Testis (tissue), 3 donors: ENCODE measurements around the gene VAV2. TPM values are rescaled to one million over a fixed set of nuclear protein-coding genes. Genes with fewer than 3 reads are reported as not detected.

Experiments
- DNase-seq: peaks from one replicate; pipeline ENCODE4 v3.0.0-alpha.2; 2019
- H3K27ac ChIP-seq, 2 donors: fragments of 200-600 bp; sonication (generic); one replicate each; pipeline ENCODE4 v1.5.1; 2019
- H3K27me3 ChIP-seq: fragments of 200-600 bp; sonication (generic); one replicate; pipeline ENCODE4 v1.5.1; 2019
- H3K36me3 ChIP-seq: fragments of 200-600 bp; sonication (generic); one replicate; pipeline ENCODE4 v1.5.1; 2017; ENCODE audit warnings: low read depth; ENCODE audit errors: missing control alignments
- H3K4me1 ChIP-seq: fragments of 200-600 bp; sonication (generic); one replicate; pipeline ENCODE4 v1.5.1; 2019
- H3K4me3 ChIP-seq, 2 donors: fragments of 200-600 bp; sonication (generic); one replicate each; pipeline ENCODE4 v1.5.1; 2017 to 2019
- H3K9me3 ChIP-seq: fragments of 200-600 bp; sonication (generic); one replicate; pipeline ENCODE4 v1.5.1; 2017
- POLR2A ChIP-seq: fragments of 450-650 bp; IDR thresholded peaks from one replicate; pipeline ENCODE4 v1.6.1; 2017; ENCODE audit warnings: antibody characterized with exemption, mild to moderate bottlenecking, moderate library complexity
- WGBS, 2 donors: methylation state at CpG; one replicate each; pipeline ENCODE4 v1.1.5; 2018; 5-methylcytosine and 5-hydroxymethylcytosine counted together
- intact Hi-C: fragments of 100-400 bp; cut with DNase I; formaldehyde crosslinking; loops from one replicate; pipeline ENCODE4 v1.15.1; 2023; ENCODE audit warnings: low total_unique reads
- polyA plus RNA-seq: library from polyadenylated mRNA; stranded (reverse); fragments of 350-450 nt; fragmentation: Illumina TruSeq; extraction: RNeasy Lipid Tissue Mini Kit (QIAGEN cat#74804); gene quantifications from one replicate; pipeline ENCODE4 v1.2.3, GENCODE V29; 2014; ENCODE audit warnings: low read depth, low replicate concordance; ENCODE audit not compliant: insufficient read depth
- total RNA-seq, 2 donors: library from RNA; depleted of rRNA; stranded (reverse); fragments of >200 nt; gene quantifications; one replicate each; pipeline ENCODE4 v1.2.3, GENCODE V29; 2016
- TF ChIP-seq, protein P1 (sequence below), 3 experiments: fragments of 450-650 bp in 2 of 3; fragments of 200-600 bp in 1 of 3; sonication (generic) in 1 of 3; IDR thresholded peaks; one replicate each; pipeline ENCODE4 v1.5.1; 2016 to 2019; ENCODE audit warnings: antibody characterized with exemption in 3 of 3, mild to moderate bottlenecking in 2 of 3, moderate library complexity in 1 of 3

VAV2 gene
- total and polyA plus RNA-seq, 3 donors from 2014 or later, result 11.0 to 14.1 (median 12.2) TPM

DNA sequence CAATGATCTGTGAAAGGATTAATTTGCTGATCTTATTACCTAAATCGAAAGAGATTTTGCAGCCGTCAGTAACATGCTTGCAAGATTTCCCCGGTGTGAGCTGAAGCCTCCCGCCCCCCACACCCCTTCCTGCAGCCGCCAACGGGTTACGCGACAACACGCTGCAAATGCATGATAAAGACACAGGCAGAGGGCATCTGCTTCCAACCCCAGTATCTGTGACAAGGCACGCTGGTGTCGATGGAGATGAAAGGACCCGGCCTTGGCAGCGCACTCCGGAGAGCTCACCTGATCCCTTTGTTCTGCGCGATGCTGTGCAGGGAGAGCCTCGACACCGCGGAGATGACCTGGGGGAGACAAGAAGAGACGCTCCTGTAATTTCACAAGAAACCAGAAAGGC is 131.0 kb downstream of the VAV2 start:
- no peak for DNase-seq
- H3K27me3 ChIP-seq, result no peaks in the 10 kb centered on the region
- H3K4me3 ChIP-seq, result no peak overlapping the region
- no peak overlapping the region for H3K27ac ChIP-seq
- H3K36me3 ChIP-seq, result no peaks in the 10 kb centered on the region
- intact Hi-C loops, result no loop called here
- H3K9me3 ChIP-seq, result no peaks in the 10 kb centered on the region
- TF ChIP-seq, protein P1, sequence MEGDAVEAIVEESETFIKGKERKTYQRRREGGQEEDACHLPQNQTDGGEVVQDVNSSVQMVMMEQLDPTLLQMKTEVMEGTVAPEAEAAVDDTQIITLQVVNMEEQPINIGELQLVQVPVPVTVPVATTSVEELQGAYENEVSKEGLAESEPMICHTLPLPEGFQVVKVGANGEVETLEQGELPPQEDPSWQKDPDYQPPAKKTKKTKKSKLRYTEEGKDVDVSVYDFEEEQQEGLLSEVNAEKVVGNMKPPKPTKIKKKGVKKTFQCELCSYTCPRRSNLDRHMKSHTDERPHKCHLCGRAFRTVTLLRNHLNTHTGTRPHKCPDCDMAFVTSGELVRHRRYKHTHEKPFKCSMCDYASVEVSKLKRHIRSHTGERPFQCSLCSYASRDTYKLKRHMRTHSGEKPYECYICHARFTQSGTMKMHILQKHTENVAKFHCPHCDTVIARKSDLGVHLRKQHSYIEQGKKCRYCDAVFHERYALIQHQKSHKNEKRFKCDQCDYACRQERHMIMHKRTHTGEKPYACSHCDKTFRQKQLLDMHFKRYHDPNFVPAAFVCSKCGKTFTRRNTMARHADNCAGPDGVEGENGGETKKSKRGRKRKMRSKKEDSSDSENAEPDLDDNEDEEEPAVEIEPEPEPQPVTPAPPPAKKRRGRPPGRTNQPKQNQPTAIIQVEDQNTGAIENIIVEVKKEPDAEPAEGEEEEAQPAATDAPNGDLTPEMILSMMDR (IDR thresholded peaks at IDR 0.05), result no peak
- no peak for TF ChIP-seq POLR2A
- peaks cover 3% of the 10 kb centered on the region for H3K4me1 ChIP-seq
- WGBS, 2 donors, result 81 to 89% methylated on average over 20 of the region's 20 CpGs

DNA sequence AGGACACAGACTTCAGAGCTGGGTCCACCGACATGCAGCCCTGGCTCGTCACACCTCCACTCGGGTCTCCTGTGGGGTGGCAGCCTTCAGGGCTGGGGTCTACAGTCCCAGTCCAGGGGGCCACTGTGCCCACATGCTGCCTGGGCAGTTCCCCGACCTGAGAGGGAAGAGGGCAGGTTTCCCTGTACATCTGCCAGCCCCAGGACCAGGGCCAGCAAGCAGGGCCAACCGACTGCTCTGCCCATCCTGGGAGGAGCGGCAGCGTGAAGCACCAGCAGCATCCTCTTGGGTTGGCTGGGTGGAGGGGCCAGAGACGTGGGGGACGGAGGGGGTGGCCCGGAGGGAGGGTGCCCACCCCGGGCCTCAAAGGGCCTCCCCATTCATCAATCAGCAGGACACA is 133.4 kb downstream of the VAV2 start:
- H3K27ac ChIP-seq, result no peak overlapping the region
- no peak overlapping the region for H3K4me3 ChIP-seq
- no peaks in the 10 kb centered on the region for H3K9me3 ChIP-seq
- TF ChIP-seq, protein P1 (IDR thresholded peaks at IDR 0.05), result no peak
- TF ChIP-seq POLR2A, result no peak
- no peak for DNase-seq
- no peaks in the 10 kb centered on the region for H3K36me3 ChIP-seq
- intact Hi-C loops, result no loop called here
- H3K4me1 ChIP-seq, result peaks cover 3% of the 10 kb centered on the region
- WGBS, 2 donors, result 85 to 90% methylated on average over 4 to 11 of the region's 11 CpGs
- H3K27me3 ChIP-seq, result no peaks in the 10 kb centered on the region

DNA sequence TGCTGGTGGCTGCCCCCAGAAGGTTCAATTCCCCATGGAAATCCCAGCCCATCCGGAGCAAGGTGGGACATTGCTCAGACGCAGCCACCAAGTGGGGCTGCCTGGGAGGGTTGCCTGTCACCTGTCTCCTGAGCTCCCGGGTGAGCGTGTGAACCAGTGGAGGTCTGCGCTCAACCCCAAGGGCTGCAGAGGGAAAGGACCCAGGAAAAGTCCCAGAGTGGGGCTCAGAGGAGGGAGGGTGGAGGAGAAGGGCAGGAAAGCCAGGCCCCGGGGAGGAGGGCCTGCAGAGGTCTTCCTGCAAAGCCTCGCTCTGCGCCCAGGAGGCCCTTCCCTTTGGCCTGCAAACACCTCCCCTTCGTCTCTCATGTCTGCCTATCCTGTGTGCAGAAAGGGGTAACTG is 134.5 kb downstream of the VAV2 start:
- no peak overlapping the region for H3K27ac ChIP-seq
- intact Hi-C loops, result no loop called here
- DNase-seq, result no peak
- TF ChIP-seq, protein P1 (IDR thresholded peaks at IDR 0.05), result no peak
- TF ChIP-seq POLR2A, result no peak
- H3K9me3 ChIP-seq, result no peaks in the 10 kb centered on the region
- no peaks in the 10 kb centered on the region for H3K27me3 ChIP-seq
- H3K4me1 ChIP-seq, result no peaks in the 10 kb centered on the region
- WGBS, 2 donors, result 90 to 92% methylated on average over 9 of the region's 9 CpGs
- no peak overlapping the region for H3K4me3 ChIP-seq
- no peaks in the 10 kb centered on the region for H3K36me3 ChIP-seq

DNA sequence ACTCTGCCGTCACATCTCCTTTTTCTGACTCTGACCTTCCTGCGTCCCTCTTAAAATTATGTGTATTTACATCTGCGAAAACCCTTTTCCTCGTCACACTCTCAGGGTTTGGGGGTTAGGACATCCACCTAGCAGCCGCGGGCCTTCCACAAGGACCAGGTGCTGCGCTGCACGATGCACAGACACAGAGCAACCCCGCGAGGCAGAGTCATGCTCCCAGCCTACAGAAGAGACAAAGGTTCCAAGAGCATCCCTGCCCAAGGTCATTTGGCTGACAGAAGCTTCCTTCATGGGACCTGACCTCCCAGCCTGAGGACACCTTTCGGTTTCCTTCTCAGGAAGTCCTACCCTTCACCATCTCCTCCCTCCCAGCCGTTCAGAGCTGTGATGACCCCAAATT is 135.3 kb downstream of the VAV2 start:
- H3K4me1 ChIP-seq, result no peaks in the 10 kb centered on the region

More for the DNA sequence above, 135.3 kb downstream of the VAV2 start:
- intact Hi-C loops, result no loop called here
- H3K27ac ChIP-seq, result no peak overlapping the region
- no peak for TF ChIP-seq POLR2A
- TF ChIP-seq, protein P1 (IDR thresholded peaks at IDR 0.05), result no peak
- no peak for DNase-seq
- no peak overlapping the region for H3K4me3 ChIP-seq
- H3K36me3 ChIP-seq, result no peaks in the 10 kb centered on the region
- WGBS, 2 donors, result 89 to 95% methylated on average over 12 of the region's 12 CpGs
- no peaks in the 10 kb centered on the region for H3K9me3 ChIP-seq
- no peaks in the 10 kb centered on the region for H3K27me3 ChIP-seq
